Naive thymus-derived CD8-positive, alpha-beta T cell (primary cell): ENCODE results near the gene CLDN34. TPM values are rescaled to one million over a fixed set of nuclear protein-coding genes. Genes with fewer than 3 reads are reported as not detected.

Experiments
- polyA plus RNA-seq, 3 donors: library from polyadenylated mRNA; unstranded; fragments of 300-500 nt; fragmentation: Illumina TruSeq; gene quantifications; one replicate each; pipeline ENCODE4 v1.2.3, GENCODE V29; 2021
- total RNA-seq, 8 experiments: library from RNA in 2 of 8; stranded (reverse) in 2 of 8; gene quantifications; one replicate each; pipeline ENCODE4 v1.2.3 and lab custom pipeline; 2021 to 2026

The CLDN34 gene
- total and polyA plus RNA-seq, 5 experiments from 2014 or later: not detected

Other genes with a start within 250 kb of the CLDN34 start
- gene GPR143, start 201.5 kb upstream of the CLDN34 start, total RNA-seq: not detected
- gene GPR143, start 201.5 kb upstream of the CLDN34 start, polyA plus RNA-seq: not detected
- not detected for gene SHROOM2, start 180.9 kb upstream of the CLDN34 start, total RNA-seq
- gene SHROOM2, start 180.9 kb upstream of the CLDN34 start, polyA plus RNA-seq: not detected
- gene CLCN4, start 189.6 kb downstream of the CLDN34 start, total RNA-seq: under 1 TPM; 0.42 to 0.69 TPM
- gene CLCN4, start 189.6 kb downstream of the CLDN34 start, polyA plus RNA-seq: not detected